ENCODE data around the gene BEND6.

BEND6 gene

DNA sequence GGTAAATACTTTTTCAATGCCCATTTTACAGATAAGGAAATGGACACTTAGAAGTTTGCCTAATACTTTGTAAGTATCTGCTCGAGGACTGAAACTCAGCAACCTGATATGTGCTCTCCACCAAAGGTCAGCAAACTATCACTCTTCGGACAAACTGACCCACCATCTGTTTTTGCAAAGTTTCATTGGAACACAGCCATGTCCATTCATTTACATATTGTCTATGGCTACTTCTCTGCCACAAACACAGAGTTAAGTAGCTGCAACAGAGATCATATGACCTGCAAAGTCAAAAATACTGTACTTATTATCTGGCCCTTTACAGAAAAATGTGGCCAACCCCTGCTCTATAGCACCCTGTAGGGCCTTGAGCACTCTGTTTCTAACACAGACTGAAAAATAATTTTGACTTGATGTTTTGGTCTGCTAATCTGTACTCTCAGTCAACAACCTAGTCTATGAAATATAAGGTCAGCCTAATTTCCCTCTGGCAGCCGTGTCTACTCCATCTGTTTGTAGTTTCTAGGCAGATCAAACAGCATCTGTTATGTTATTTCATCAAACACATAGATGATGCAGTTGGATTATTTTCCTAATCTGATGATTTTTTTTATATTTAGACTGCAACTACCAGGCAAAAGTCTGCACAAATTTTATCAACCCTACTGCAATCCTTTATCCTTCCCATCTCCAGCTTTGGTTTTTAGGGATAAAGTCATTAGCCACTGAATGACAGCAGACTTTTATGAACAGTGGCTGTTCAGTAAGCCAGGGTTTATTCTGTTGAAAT lies 41.4 kb upstream of the BEND6 start:
- ChIA-PET CTCF (interaction anchor here (0.8 to 1.3 kb wide), 2 partner anchors 11 to 22 kb away, joined by 3 to 6 read pairs; no protein-coding TSS in a partner anchor), POLR2A (ENCODE audit: low non-redundant PET) (no interaction called here)
- DNase-seq (ENCODE audit: low spot score): no peak
- TF ChIP-seq, protein P1, sequence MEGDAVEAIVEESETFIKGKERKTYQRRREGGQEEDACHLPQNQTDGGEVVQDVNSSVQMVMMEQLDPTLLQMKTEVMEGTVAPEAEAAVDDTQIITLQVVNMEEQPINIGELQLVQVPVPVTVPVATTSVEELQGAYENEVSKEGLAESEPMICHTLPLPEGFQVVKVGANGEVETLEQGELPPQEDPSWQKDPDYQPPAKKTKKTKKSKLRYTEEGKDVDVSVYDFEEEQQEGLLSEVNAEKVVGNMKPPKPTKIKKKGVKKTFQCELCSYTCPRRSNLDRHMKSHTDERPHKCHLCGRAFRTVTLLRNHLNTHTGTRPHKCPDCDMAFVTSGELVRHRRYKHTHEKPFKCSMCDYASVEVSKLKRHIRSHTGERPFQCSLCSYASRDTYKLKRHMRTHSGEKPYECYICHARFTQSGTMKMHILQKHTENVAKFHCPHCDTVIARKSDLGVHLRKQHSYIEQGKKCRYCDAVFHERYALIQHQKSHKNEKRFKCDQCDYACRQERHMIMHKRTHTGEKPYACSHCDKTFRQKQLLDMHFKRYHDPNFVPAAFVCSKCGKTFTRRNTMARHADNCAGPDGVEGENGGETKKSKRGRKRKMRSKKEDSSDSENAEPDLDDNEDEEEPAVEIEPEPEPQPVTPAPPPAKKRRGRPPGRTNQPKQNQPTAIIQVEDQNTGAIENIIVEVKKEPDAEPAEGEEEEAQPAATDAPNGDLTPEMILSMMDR (conservative IDR thresholded peaks at IDR 0.05; ENCODE audit: low read depth): no peak
- no peak overlapping the region for H3K27ac ChIP-seq

DNA sequence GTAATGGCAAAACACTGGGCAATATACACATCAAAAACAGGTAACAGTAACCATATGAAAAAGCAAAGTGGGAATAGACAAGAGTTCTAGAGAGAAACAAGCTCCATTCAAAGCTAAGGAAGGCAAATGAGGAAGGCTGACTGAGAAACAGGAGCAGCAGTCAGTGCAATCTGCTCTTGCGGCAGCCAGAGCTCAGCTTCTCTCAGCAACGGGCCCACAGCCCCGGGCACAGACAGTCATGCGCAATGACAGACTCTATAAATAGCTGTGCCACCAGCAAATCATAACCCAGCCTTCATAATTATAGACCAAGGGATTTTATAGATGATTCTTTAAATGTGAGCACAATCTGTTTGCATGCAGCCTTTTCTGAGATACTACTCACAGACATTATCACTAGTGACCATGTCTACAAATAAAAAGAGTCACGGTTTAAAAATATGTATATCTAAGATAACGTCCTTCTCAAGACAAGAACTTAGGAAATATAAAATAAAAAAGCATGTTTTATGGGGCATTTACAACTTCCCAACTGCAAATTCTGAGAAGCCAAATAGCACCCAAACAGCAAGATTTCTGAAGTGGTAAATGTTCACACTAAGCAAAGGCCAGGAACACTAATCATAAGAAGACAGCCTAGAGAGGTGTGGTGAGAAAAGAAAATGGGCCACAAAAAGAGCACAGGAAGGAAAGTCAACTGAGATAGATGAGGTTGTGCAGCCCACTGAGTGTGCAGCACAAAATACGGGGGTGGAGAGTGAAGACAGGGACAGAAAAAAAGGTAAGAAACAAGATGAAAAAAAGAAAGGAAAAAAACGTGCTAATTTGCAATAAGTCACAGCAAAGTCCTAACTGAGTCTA lies 39.9 kb upstream of the BEND6 start:
- DNase-seq (ENCODE audit: low spot score): no peak
- ChIA-PET CTCF (interaction anchor here (0.6 to 1.3 kb wide), 4 partner anchors 15 to 306 kb away, joined by 3 to 4 read pairs (median 3); no protein-coding TSS in a partner anchor), POLR2A (ENCODE audit: low non-redundant PET) (no interaction called here)
- TF ChIP-seq, protein P1 (conservative IDR thresholded peaks at IDR 0.05; ENCODE audit: low read depth): no peak
- no peak overlapping the region for H3K27ac ChIP-seq

DNA sequence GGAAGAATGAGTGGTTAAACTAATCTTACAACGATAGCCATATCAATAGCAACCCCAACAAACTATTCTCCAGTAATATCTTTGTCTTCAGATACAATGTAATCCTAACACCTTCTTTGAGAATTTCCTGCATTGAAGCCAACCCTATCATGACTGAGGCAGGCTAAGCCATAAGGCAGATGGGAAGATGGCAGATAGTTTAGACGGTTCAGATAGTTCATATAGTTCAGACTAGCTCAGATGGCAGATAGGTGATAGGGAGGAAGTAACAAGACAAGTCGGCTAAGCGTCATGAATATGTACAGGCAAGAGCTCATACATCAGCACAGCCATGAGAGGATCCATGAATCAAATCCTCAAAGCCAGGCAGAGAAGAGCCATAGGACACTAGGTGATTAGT lies 39.1 kb upstream of the BEND6 start:
- no peak for DNase-seq (ENCODE audit: low spot score)
- TF ChIP-seq, protein P1 (conservative IDR thresholded peaks at IDR 0.05; ENCODE audit: low read depth): no peak
- POLR2A ChIA-PET (ENCODE audit: low non-redundant PET): no interaction called here
- CTCF ChIA-PET: interaction anchor here (0.6 to 1.3 kb wide), 2 partner anchors 15 to 40 kb away, joined by 3 to 4 read pairs; no protein-coding TSS in a partner anchor
- H3K27ac ChIP-seq: no peak overlapping the region

DNA sequence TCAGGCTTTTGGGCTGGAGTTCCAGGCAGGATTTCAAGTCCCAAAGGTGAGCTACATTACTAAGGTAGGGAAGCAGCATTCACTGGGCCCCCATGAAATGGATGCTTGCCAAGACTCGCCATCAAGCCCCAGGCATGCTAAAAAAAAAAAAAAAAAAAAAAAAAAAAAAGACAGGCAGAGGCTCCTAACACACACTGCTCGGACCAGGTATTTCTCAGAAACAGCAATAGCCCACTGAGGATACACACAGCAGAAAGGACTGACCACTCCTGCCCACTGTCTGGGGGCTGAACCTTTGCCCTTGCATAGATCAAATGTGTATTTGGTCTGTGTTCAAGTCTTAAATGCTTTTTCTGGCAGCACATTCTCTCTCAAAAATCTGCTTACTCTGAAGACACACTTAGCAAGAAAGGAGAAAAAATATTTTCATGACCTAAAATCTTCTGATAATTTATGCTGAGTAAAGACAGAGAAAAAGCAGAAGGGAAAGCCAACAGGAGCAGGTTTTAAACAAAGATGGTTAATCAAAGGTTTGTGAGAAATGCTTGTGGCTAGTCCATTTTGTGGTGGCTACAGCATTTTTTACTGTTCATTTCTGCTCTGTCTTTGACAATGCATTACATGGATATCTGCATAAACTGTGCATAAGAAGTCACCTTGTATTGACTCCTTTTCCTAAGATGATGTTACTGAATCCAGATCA lies 37.9 kb upstream of the BEND6 start:
- H3K27ac ChIP-seq: no peak overlapping the region
- DNase-seq (ENCODE audit: low spot score): no peak
- CTCF ChIA-PET: interaction anchor here (0.6 to 1.3 kb wide), 2 partner anchors 38 to 217 kb away, joined by 3 read pairs; no protein-coding TSS in a partner anchor
- POLR2A ChIA-PET (ENCODE audit: low non-redundant PET): no interaction called here
- TF ChIP-seq, protein P1 (conservative IDR thresholded peaks at IDR 0.05; ENCODE audit: low read depth): no peak

DNA sequence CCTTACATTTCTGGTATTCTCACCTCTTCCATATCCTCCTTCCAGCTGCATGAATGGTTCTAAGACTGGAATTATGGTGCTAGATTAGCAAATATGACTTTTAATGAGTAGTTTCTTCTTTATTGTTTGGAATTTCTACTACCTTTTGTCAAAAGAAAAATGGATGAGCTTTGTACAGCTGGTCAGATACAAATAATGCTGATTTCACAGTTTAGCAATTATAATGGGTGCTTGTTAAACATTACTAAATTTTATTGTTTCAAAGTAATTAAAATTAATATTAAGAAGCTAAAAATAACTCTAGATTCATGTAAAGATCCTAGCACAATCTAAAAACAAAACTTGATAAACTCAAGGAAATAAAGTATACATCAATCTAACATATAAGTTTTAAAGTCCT lies 32.3 kb upstream of the BEND6 start:
- DNase-seq (ENCODE audit: low spot score): no peak
- CTCF ChIA-PET: no interaction called here
- POLR2A ChIA-PET (ENCODE audit: low non-redundant PET): no interaction called here
- H3K27ac ChIP-seq: no peak overlapping the region
- TF ChIP-seq, protein P1 (conservative IDR thresholded peaks at IDR 0.05; ENCODE audit: low read depth): no peak

DNA sequence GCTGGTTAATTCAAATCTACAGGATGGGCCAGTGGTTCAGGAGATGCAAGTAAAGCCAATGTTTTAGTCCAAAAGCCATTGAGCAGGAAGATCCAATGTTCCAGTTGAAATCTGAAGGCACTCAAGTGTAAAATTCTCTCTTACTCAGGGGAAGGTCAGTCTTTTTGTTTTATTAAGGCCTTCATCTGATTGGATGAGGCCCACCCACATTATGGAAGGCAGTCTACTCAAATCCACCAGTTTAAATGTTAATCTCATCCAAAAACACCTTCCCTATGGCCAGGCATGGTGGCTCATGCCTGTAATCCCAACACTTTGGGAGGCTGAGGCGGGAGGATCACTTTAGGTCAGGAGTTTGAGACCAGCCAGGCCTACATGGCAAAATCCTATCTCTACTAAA lies 31.3 kb upstream of the BEND6 start:
- no peak overlapping the region for H3K27ac ChIP-seq
- ChIA-PET POLR2A (ENCODE audit: low non-redundant PET) (no interaction called here), CTCF (no interaction called here)
- TF ChIP-seq, protein P1 (conservative IDR thresholded peaks at IDR 0.05; ENCODE audit: low read depth): no peak
- DNase-seq (ENCODE audit: low spot score): no peak
